NCI-H146 treated with DMSO at 0.1 percent for 48 hours (cell line): ENCODE data around the gene REG3G.

Experiments
- DNase-seq: peaks from one replicate; lab custom pipeline; 2025; ENCODE audit not compliant: unreplicated experiment; lab: John Stamatoyannopoulos, UW

REG3G gene

DNA sequence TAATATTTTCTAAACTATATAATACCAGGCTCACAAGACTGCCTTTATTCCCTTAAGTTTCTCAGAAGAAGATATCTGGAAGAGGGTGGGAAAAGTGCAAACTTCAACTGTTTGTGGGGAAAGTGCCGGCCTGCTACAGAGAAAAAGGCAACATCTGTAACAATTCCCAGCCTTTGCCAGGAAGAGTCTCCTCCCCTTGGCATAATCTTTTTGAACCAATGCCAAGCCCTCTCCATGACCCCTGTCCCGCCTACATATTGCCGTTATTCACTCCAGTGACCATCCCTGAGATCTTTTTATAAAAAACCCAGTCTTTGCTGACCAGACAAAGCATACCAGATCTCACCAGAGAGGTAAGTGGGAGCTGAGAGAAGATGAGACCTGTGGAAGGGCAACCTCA, at the start of gene REG3G:
TSS of gene REG3G (plus strand) at position 282 of the 400 bp plus-strand sequence. CDS start 392 bp downstream, outside the sequence.
- no peak for DNase-seq

DNA sequence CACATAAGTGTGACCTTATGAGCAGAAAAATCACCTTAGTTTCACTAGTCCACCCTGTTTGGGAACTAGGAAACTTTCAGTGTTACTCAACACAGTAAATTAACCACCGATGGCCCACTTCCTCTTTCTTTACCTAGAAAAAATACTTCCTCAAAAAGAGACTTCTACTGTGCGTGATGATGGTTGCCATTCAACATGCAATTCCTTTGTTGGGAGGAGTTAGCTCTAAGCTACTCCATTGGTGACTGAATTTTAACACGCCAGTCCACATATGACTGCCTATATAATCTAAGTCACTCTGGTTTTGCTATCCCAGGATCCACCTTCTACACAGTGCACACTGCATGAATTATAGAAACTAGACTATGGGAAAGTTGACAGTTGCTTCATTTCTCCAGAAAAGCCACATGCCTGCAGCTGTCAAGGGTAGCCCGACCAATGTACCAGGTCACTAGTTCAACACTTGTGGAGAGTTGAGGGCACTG, 47.8 kb upstream of the REG3G start:
- DNase-seq = no peak

DNA sequence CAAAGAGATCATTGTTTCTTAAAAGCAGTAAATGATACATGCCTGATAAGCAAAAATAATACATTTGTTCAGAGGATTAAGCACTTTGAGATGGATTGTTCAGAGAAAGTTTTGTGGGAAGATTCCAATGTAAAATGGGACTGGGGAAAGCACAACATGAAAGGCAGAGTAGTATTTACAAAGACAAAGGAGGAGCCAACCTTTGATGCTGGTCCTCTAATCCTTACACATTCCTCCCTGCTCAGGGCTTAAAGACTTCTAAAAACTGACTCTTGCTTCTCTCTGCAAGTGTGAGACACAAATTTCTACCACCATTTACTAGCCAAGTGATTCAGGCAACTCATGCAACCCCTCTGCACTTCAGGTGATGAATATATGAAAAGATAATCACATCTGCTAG, 47.2 kb upstream of the REG3G start:
- no peak for DNase-seq

DNA sequence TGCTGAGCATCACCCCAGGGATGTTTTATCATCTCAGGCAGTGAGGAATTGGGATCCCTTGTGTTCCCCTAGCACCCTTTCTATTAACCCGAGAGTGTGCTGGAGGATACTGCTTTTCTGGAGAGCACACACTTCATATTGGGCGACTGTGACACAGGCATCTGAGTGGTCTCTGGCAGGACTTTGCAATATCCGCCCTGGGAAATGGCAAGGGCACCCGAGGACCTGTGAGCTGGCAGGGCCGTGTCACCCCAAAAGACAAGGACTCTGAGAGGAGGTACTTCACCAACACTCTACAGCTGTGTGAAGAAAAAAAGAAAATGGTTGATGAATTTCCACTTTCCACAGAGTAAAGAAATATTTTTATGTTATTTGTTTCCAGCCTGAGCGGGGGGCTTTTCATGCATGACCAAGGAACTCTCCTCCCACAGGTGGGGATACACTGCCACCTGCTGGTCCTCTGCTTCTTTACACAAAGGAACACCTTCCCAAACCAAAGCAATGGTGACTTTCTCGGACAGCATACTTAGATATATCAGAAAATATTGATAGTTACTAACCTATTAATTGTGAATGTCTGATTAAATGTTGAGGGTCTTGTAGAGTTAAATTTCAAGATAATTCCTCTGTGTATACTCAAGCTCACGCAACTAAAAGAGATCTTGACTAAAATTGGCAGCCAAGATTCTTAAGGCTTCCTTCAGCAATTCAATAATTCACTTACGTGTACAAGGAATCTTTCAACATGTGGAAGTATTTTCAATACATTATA, 45.9 kb upstream of the REG3G start:
- peak; percentile 64 for DNase-seq

DNA sequence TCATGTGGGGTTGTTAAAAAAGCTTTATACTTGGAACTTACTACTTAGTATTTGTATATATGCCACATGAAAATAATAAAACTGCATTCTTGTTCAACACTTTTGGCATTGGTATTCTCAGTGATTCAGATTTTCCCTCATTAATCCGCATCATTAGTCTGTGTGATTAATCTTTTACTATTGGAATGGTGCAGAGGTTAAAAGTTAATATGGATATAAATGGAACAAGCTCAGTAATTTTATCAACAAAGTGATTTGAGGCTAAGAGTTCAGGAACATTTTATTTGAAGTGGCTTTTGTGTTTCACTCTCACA, 45.4 kb upstream of the REG3G start:
- DNase-seq = no peak

DNA sequence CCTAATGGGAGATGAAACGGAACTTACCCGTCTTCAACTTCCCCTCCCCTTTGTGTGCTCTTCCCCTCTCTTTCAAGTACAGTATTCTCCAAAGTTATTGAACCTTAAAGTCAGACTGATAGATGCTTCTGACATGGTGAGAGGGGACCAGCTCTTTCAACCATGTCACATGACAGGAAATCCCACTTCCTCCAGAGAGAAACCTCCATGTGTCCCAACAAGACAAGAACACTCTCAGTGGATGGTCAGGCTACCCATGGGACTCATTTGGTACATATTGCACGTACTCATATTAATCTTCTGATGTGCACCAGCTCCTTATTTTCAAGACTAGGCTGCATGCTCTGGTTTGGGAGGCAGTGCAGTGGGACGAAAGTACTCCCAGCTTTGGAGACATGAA, 44.6 kb upstream of the REG3G start:
- no peak for DNase-seq

DNA sequence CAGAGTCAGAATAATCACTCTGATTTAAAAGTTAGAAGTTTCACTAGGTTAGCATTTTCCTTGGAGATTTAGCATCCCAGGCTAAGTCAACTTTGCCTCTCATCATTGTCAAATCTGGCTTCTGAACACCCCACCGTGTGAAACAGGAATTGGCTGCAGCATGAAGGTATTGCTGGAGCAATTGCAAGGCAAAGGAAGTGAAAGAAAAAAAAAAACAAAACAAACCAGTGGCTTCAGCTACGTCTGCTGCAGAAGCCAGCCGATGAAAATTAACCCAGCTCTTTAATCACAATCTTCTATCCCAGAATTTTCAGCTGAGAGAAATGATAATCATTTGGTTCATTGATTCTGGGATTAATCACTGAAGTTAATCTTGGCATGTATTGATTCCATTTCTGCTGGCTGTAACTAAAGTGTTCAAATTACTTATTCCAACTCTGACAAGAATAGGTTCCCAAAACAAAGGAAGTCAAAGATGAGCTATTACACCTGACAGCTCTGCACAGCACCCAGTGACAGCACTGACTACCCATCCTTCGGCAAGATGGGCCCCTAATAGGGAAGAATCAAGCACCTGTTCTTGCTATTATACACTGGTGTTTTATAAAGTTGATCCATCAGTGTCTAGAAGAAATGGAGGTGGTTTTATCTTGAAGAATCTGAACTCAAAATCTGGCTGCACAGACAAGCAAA, 42.7 kb upstream of the REG3G start:
- DNase-seq = no peak

DNA sequence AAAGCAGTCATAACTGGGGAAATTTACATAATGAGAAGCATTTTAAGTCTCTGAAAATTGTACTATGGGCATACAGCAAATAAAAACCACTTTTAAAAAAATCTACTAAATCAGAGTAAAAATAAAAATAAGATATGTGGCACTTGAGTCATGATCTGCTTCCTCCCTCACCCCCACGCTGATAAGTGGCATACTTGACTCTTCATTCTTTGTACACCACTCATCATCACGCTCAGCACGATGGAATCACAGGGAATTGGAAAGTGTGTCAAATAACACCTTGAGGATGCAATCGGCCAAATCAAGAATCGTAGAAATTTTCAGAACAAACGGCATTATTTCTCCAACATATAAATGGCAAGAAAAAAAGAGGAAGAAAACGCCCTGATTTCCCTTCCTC, 41.1 kb upstream of the REG3G start:
- DNase-seq = no peak

DNA sequence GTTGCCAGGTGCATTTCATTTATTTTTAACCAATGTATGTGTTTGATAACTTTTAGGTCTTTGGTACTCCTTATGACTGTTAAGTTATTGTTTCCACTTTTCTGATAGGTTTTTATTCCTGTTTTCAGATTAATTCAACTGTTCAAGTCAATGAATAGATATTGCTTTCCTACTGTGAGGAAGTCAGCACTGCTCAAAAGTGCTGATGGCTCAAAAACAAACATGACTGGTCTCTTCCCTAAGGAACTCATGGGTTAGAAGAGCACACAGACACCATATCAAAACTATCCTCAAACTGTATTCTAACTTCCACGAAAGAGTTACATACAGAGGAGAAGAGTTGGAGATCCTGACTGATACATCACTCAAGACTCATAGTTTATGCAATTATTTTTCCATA, 39.9 kb upstream of the REG3G start:
- no peak for DNase-seq

DNA sequence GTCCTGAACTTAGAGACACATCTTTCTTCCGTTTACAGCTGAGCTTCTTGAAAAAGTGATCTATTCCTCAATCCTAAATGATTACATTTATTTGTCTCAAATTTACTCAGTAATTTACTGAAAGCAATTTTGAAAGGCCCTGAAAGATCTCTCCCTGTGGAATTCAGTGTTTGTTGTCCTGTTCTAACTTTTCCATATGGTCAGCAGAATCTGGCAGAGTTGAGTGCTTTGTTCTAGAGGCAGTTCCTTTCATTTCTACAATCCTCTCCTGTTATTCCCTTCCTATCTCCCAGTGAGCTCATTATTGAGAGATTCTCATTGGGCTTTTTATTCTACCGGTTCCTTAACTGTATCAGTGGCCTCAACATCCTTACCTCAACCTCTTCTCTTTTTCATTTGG, 36.5 kb upstream of the REG3G start:
- no peak for DNase-seq

DNA sequence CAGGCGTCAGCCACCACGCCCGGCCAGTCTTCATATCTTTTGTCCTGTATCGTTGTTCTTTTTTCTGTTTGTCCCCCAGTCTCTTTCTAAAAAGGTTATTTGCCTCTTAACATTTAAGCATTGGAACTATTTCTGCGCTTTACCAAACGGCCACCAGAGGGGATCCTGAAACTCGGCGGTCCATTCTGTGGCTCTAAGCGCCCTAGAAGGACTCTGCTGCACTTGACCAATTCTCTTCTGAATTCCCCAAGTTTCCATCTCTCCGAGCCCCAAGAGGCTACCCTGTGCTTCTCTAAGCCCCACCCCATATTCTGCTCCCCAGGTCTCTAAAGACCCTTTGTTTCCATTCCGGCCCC, 33.1 kb upstream of the REG3G start:
- peak; percentile 64 for DNase-seq

DNA sequence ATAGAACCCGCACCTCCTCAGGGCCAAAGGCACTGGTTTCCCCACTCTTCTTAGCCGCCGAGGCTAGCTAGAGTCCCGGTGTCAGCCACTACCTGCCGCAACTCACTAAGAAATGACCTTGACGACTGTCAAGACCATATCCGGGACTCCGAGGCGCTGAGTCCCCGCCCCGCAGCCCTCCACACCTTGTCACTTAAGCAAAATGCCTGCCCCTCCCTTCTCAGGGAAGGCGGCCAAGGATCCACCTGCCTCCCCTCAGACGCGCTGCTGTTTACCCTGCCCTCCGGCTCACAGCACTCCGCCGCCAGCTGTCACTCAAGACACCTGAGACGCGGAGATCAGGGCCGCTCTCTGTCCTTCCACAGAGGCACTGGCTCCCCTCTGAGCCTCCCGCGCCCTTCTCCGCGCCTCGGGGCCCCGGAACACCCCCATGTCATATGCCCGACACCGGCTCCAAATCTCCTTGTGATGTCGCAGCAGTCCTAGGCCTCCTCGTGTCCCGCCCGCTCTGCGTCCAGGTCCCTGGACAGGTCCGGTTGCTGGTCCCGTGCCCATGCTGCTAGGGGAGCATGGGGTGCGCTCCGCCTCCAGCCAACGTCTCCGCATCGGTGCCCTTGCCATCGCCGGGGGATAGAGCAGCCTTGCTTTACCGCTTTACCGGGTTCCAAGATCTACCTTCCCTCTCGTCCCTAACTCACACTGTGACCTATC, 32.5 kb upstream of the REG3G start:
- peak; percentile 78 for DNase-seq

DNA sequence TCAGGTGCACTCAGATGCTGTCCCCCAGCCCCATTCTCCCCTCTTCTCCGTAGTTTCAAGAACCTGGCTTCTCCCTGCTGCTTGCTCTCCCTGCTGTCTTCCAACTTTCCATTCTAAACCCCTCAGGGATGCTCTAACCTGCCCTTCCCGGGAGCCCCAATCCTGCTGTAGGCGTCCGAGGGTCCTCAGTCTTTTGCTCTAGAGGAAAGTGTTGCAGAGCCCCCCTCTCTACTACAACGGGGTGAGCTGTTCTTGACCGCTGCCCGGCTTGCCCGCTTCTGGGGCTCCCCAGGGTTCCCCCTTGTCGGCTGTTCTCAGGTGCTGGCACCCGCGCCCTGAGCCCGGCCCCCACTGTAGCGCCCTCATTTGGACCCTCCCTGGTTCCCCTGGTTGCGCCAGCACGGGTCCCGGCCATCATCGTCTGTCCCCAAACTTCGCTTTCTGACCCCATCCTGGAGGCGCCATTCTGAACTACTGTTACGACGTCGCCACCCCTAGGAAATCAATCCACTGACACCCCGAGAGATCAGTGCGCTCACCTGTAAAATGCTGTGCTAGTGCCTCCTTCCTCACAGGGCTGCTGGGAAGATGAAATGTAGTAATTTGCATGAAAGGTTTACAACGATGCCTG, 31.9 kb upstream of the REG3G start:
- DNase-seq = no peak

DNA sequence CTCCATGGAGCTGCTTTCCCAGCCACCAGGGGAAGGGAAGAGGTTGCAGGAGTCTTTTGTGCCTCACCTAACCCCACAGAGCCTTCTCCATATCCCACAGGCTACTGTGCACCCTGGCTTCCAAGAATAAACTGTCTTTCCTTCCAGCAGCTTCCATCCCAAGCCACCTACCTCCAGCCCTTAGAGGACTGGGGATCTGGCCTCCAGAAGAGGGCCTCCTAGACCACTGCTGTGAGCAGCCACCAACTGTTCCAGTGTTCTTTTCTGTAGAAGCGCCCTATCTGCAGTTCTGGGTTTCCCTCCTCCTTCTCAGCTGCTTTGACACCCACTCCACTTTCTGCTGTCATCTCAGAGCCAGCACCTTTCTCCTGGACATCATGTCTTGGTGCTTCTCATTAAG, 30.7 kb upstream of the REG3G start:
- DNase-seq = no peak

DNA sequence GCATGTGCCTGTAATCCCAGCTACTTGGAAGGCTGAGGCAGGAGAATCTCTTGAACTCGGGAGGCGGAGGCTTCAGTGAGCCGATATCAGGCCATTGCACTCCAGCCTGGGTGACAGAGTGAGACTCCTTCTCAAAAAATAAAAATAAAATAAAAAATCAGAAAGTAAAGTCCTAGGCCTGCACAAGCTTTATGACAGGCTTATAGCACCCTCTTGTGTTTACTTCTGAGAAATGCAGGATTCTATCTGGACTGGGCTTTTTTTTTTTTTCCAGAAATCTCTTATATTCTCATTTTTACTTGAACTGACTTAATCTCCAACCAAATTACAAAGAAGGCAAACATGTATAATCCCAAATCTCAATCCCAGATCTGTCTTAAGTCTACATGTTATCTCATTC, 26.1 kb upstream of the REG3G start:
- DNase-seq = no peak

DNA sequence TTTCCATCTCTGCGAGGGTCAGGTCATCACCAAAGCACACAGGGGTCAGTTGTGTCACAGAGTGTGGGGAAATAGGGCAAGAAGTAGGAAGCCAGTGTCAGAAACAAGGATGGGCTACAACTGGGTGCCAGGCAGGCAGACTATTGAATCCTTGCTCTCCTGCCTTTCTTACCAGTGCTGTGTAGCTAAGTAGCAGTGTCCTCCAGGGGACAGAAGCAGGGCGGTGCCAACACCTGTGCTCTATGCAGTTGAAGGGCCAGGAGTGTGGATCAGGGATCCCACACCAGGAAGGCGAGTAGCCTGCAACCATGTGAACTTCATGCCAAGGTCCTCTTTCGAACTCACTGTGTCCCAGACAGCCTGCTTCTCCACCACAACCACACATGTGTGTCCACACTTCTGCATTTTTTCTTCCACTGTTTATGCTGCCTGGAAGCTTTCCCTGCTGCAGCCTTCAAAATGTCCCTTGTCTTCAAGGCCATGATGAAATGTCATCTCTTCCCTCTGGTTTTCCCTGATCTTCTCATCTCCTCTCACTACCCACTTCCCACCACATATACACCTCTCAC, 25.4 kb upstream of the REG3G start:
- DNase-seq = no peak

DNA sequence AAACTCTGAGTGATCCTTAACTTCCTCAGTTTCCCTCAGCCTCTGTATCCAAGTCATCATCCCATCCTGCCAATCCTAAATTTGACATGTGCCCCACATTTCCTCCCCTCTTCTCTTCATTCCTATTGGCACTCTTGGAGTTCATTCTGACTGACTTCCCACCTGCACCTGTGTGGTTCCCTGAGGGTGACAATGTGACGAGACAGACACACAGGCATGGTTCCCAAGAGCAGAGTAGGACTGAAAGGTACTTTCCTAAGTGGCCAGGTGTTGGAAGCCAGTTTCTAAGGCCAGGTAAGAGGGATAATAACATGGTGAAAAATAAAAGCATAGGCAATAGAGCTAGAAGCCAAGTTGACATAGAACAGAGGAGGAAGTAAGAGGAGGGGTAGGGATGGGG, 24.2 kb upstream of the REG3G start:
- no peak for DNase-seq

DNA sequence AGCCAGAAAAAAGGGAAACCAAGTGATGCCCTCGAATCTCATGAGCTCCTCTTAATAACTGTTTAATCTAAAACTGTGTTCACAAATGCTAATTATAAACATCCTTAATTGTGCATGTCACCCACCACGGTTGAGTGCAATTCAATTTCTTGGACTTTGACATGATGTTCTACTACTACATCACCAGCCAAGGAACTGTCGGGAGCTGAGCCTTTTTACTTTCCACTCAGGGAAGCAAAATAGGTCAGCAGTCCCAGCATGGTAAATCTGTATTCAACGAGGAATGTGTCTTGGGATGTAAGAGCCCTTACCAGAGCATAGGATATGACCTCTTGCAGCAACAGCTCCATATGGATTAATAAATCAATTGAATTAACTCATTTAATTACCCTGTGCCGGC, 20.8 kb upstream of the REG3G start:
- DNase-seq = no peak

DNA sequence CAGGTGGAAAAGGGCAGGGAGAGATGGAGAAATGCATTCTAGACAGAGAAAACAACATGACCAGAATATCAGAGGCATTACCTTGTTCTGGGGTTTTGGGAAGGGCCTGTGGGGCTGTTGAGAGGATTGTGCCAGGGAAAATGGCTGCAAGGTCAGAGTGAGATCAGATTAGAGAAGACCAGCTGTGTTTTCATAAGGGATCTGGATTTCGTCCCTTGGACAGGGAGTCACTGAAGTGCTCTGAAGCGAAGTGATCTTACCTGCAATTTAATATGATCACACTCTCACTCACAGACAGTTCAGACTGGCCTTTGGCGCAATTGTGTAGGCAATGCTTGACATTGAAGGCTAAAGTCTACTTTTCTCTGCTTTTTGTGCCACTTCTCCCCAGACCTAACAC, 20.3 kb upstream of the REG3G start:
- DNase-seq = no peak

DNA sequence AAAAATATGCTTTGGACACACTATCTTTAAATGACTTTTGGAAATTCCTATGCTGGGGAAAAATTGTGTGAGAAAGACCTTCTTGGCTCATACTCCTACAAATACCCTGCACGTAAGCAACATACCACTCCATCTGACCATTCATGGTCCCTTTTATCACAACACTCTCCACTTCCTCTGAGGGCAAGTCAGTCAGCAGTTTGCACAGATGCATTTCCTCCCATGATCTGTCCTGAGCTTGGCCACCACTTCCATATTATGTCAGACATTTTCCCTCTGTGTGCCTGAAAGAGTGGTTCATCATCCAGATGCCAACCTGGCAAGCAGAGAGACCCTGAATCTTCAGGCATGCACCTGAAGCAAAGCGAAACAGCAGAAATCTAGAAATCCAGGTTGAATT, 16.1 kb upstream of the REG3G start:
- no peak for DNase-seq

DNA sequence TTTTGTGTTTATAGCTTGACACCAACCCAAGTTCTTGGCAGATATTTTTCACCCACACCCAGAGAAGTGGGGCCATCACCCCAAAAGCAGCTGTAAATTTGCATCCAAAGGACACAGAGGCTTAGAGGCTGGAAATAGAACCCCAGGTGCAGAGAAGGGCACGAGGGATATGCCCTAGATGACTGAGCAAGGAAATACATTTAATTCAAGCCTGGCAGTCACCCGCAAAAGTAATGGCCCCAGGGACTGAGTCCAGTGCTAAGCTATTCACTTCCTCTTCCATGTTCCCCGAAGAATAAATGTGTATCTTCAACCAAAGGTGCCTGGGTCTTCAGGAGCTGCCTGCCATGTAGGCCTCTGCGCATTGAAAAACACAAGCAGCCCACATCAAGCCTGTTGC, 14.0 kb upstream of the REG3G start:
- no peak for DNase-seq
